ENCODE measurements around the gene BORA. TPM values are rescaled to one million over a fixed set of nuclear protein-coding genes. Genes with fewer than 3 reads are reported as not detected.

BORA gene
- total RNA-seq (1 to 10 TPM in 3 of 9 donors, under 1 TPM in 6; 0.35 to 4.0 (median 0.72) TPM), polyA plus RNA-seq (1 to 10 TPM in 1 of 2 donors, under 1 TPM in 1; 0.19 to 1.8 TPM)
- long read RNA-seq, donor 1, partial matches to known transcripts = 0 of 3 reads
- long read RNA-seq, donor 1, other reads (novel, unspliced or antisense) = 1 of 3 reads
- long read RNA-seq, donor 2, partial matches to known transcripts = 0 of 4 reads
- long read RNA-seq, donor 2, other reads (novel, unspliced or antisense) = 1 of 4 reads
- long read RNA-seq, donor 3, partial matches to known transcripts = 0 of 1 reads
- long read RNA-seq, donor 3, other reads (novel, unspliced or antisense) = 1 of 1 reads

DNA sequence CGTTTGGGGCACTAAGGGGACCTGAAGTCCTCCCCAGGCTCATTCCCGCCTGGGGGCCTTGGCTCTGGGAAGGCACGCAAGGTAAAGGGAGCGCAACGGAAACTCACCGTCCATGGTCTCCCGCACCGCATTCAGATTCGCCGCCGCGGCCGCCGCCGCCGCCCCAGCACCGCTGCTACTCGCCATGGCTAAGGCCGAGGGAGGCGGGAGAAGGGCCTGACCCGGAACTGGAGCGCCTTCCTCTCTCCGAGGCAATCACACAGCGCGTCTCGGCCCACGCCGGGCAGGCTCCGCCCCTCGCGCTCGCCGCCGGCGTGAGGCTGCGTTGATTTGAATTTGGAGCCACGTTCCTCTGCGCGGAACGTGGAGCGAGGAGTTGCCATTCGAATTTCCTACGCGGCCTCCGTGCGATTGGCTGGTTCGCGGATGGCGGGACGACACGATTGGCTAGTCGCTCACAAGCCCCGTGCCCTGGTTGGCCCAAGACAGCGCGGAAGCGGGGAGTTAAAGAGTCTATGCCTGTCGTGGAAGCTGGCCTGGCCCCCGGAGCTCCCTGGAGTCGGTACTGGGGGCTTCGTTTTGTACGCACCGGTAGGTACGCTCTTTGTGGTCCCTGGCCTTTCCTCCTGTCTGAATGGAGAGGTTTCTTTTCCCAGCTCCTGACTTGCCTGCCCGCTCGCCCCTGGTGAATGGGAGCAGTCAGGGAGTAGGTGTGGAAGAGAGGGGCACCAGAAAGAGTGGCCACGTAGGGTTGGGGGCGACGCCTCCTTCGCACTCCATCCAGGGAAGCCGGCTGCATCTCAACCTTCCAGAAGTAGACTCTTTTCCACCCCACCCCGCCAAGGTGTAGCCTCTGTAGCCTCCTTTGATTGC is at the start of gene BORA, which contains the start of gene MZT1:
BORA (plus strand) TSS at position 507 of the 873 bp plus-strand sequence. CDS start 1,018 bp downstream, outside the sequence.
MZT1 (minus strand) TSS at position 213 of the 873 bp plus-strand sequence; CDS start at position 186, 27 bp downstream.
- peak in 1 of 2 donors; percentile 48 for TF ChIP-seq POLR2A (IDR thresholded peaks at IDR 0.05)
- TF ChIP-seq, protein P1, sequence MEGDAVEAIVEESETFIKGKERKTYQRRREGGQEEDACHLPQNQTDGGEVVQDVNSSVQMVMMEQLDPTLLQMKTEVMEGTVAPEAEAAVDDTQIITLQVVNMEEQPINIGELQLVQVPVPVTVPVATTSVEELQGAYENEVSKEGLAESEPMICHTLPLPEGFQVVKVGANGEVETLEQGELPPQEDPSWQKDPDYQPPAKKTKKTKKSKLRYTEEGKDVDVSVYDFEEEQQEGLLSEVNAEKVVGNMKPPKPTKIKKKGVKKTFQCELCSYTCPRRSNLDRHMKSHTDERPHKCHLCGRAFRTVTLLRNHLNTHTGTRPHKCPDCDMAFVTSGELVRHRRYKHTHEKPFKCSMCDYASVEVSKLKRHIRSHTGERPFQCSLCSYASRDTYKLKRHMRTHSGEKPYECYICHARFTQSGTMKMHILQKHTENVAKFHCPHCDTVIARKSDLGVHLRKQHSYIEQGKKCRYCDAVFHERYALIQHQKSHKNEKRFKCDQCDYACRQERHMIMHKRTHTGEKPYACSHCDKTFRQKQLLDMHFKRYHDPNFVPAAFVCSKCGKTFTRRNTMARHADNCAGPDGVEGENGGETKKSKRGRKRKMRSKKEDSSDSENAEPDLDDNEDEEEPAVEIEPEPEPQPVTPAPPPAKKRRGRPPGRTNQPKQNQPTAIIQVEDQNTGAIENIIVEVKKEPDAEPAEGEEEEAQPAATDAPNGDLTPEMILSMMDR (IDR thresholded peaks at IDR 0.05) = no peak
- Histone ChIP-seq H3K4me3 (peak within 1 kb of the TSS; percentile 70 to 97 (median 88)), H3K27ac (peak within 1 kb of the TSS in 10 of 12 donors; percentile 10 to 76 (median 57)), H3K27me3 (no peaks in the 10 kb centered on the region), H3K36me3 (peaks cover 0 to 7% (median 0%) of the 10 kb centered on the region in 9 donors), H3K9me3 (no peaks in the 10 kb centered on the region), H3K4me1 (peaks cover 0 to 28% (median 14%) of the 10 kb centered on the region in 12 donors)
- DNase-seq = peak; percentile 94 to 97 (median 96)
- WGBS, 4 donors = 0 to 1% (median 0%) methylated on average over 32 to 71 of the region's 71 CpGs
- intact Hi-C loops (cut with DNase I) = loop anchor here in 4 of 10 donors (5.0 kb wide), 1 partner anchor 55 kb away; the partner anchor contains the start of genes DIS3 (in 4 of the 4) and PIBF1 (in 4 of the 4)
- peak; percentile 98 to 99 (median 99) for ATAC-seq

DNA sequence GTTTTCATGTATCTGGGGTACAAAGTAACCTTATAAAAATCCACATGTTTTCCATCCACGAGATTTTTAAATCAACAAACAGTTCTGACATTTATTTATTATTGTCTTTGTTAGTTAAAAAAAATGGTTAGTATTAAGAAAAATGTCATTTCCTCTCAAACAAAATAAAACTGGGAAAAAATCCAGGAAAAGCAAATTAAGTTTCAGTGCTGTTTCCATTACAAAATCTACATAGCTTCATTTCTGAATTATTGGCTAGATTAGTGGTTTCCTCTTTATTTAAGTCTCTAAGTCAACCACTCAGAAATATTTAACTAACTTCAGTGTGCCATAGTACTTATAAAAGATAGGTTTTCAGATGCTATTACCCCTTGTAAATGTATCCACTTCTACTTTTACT is 49.4 kb upstream of the BORA start:
- TF ChIP-seq POLR2A (IDR thresholded peaks at IDR 0.05) = no peak
- TF ChIP-seq, protein P1 (IDR thresholded peaks at IDR 0.05) = no peak
- intact Hi-C loops (cut with DNase I) = no loop called here
- 38 to 44% (median 41%) methylated on average over 1 of the region's 1 CpG for WGBS, 4 donors
- Histone ChIP-seq H3K9me3 (no peaks in the 10 kb centered on the region), H3K36me3 (no peaks in the 10 kb centered on the region), H3K27ac (no peak overlapping the region), H3K4me3 (no peak overlapping the region), H3K27me3 (peaks cover 0 to 3% (median 0%) of the 10 kb centered on the region in 9 donors), H3K4me1 (no peaks in the 10 kb centered on the region)
- no peak for DNase-seq
- ATAC-seq = no peak

DNA sequence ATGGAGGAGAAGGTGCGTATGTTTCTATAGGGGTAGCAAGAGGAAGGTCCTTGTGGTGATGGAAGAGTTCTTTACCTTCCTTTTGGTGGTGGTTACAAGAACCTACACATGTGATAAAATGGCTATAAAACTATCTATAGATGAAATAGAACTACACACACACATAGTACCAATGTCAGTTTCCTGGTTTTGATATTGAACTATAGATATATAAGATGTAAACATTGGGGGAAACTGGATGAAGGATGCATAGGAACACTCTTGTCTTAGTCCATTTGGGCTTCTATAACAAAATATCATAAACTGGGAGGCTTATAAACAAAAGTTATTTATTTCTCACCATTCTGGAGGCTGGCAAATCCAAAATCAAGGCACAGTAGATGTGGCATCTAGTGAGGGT is 47.4 kb upstream of the BORA start:
- H3K4me3 ChIP-seq = no peak overlapping the region
- H3K36me3 ChIP-seq = no peaks in the 10 kb centered on the region
- TF ChIP-seq POLR2A (IDR thresholded peaks at IDR 0.05) = no peak
- TF ChIP-seq, protein P1 (IDR thresholded peaks at IDR 0.05) = no peak
- H3K27ac ChIP-seq = no peak overlapping the region
- intact Hi-C loops (cut with DNase I) = no loop called here
- 88 to 98% (median 89%) methylated on average over 1 of the region's 1 CpG for WGBS, 4 donors
- DNase-seq = no peak
- H3K9me3 ChIP-seq = no peaks in the 10 kb centered on the region
- H3K4me1 ChIP-seq = no peaks in the 10 kb centered on the region
- H3K27me3 ChIP-seq = no peaks in the 10 kb centered on the region
- no peak for ATAC-seq
